Measurements from ENCODE around the gene DYNC1LI1. TPM values are rescaled to one million over a fixed set of nuclear protein-coding genes. Genes with fewer than 3 reads are reported as not detected.

The DYNC1LI1 gene
- polyA plus RNA-seq, 1 donor from 2014 or later: 94.5 TPM

GRCh38 chr3:32483772-32484171 lies 86.9 kb downstream of the DYNC1LI1 start:
- no peaks in the 10 kb centered on the region for H3F3A ChIP-seq (ENCODE audit: insufficient read depth, low read length, poor library complexity, severe bottlenecking)

GRCh38 chr3:32482693-32483092 lies 88.0 kb downstream of the DYNC1LI1 start:
- no peaks in the 10 kb centered on the region for H3F3A ChIP-seq (ENCODE audit: insufficient read depth, low read length, poor library complexity, severe bottlenecking)
- H3K4me2 ChIP-seq (ENCODE audit: low read length): no peak overlapping the region
- H3K9me2 ChIP-seq (ENCODE audit: insufficient read depth, low read length): no peaks in the 10 kb centered on the region
- H3K9ac ChIP-seq (ENCODE audit: low read length): no peak overlapping the region
- H4K20me1 ChIP-seq (ENCODE audit: insufficient read depth): no peaks in the 10 kb centered on the region
- no peaks in the 10 kb centered on the region for H3K79me2 ChIP-seq (replicated peaks; ENCODE audit: insufficient read depth, low read length)
- no peaks in the 10 kb centered on the region for H3K27me3 ChIP-seq (ENCODE audit: insufficient read depth, low read depth, low read length)
- H3K4me3 ChIP-seq (ENCODE audit: low read length): no peak overlapping the region
- H3K27ac ChIP-seq (ENCODE audit: low read length): no peak overlapping the region
- no peak overlapping the region for H2AFZ ChIP-seq (ENCODE audit: low read depth, low read length)
- TF ChIP-seq POLR2AphosphoS5 (IDR thresholded peaks at IDR 0.05) (no peak), REST (IDR thresholded peaks at IDR 0.05; ENCODE audit: borderline replicate concordance) (no peak), SMC3 (conservative IDR thresholded peaks at IDR 0.05; ENCODE audit: poor library complexity) (no peak), EP300 (conservative IDR thresholded peaks at IDR 0.05; ENCODE audit: poor library complexity, severe bottlenecking) (no peak), TAF1 (IDR thresholded peaks at IDR 0.05; ENCODE audit: low read depth) (no peak), CTCF (IDR thresholded peaks at IDR 0.05; ENCODE audit: poor library complexity, severe bottlenecking) (no peak), RAD21 (conservative IDR thresholded peaks at IDR 0.05) (no peak)
- no peaks in the 10 kb centered on the region for H3K9me3 ChIP-seq (ENCODE audit: low read length)
- H3K36me3 ChIP-seq (ENCODE audit: insufficient read depth, low read length): no peaks in the 10 kb centered on the region

More at GRCh38 chr3:32483772-32484171, 86.9 kb downstream of the DYNC1LI1 start:
- Histone ChIP-seq H3K9me3 (ENCODE audit: low read length) (no peaks in the 10 kb centered on the region), H3K4me3 (ENCODE audit: low read length) (no peak overlapping the region), H3K27me3 (ENCODE audit: insufficient read depth, low read depth, low read length) (no peaks in the 10 kb centered on the region), H3K4me2 (ENCODE audit: low read length) (no peak overlapping the region), H3K79me2 (replicated peaks; ENCODE audit: insufficient read depth, low read length) (no peaks in the 10 kb centered on the region), H4K20me1 (ENCODE audit: insufficient read depth) (no peaks in the 10 kb centered on the region), H2AFZ (ENCODE audit: low read depth, low read length) (no peak overlapping the region), H3K36me3 (ENCODE audit: insufficient read depth, low read length) (no peaks in the 10 kb centered on the region), H3K9ac (ENCODE audit: low read length) (no peak overlapping the region), H3K27ac (ENCODE audit: low read length) (no peak overlapping the region), H3K9me2 (ENCODE audit: insufficient read depth, low read length) (no peaks in the 10 kb centered on the region)
- TF ChIP-seq EZH2 (IDR thresholded peaks at IDR 0.05; ENCODE audit: borderline replicate concordance, insufficient read depth, low read length, poor library complexity, severe bottlenecking) (no peak), POLR2AphosphoS5 (IDR thresholded peaks at IDR 0.05) (no peak), EP300 (conservative IDR thresholded peaks at IDR 0.05; ENCODE audit: poor library complexity, severe bottlenecking) (no peak), TAF1 (IDR thresholded peaks at IDR 0.05; ENCODE audit: low read depth) (no peak), SMC3 (conservative IDR thresholded peaks at IDR 0.05; ENCODE audit: poor library complexity) (no peak), MXI1 (conservative IDR thresholded peaks at IDR 0.05; ENCODE audit: poor library complexity, severe bottlenecking) (no peak), RAD21 (conservative IDR thresholded peaks at IDR 0.05) (no peak)

Measured in neural cell (in vitro differentiated cells).